Endothelial cell of umbilical vein (primary cell): ENCODE measurements around the gene ALDOA. TPM values are rescaled to one million over a fixed set of nuclear protein-coding genes. Genes with fewer than 3 reads are reported as not detected.

ENCODE experiments used
- BruUV-seq: library from RNA; stranded (reverse); fragments of 400-500 nt; replicated peaks from 2 replicates; lab custom pipeline; 2021; lab: Mats Ljungman, UMichigan
- CTCF ChIA-PET: fragments of 300-600, 350-600 bp; sonication (Branson Sonifier 250); formaldehyde crosslinking; loops from one replicate; lab custom pipeline; 2021; ENCODE audit warnings: antibody characterized with exemption, inconsistent platforms; lab: Charles Lee
- POLR2A ChIA-PET: fragments of 300-600, 350-600 bp; sonication (Branson Sonifier 250); formaldehyde crosslinking; loops from one replicate; lab custom pipeline; 2021; ENCODE audit warnings: antibody characterized with exemption, inconsistent platforms; lab: Charles Lee
- DNase-seq: peaks from one replicate; pipeline ENCODE4 v3.0.0-alpha.2; 2011; ENCODE audit warnings: low read depth, low spot score
- FAIRE-seq: peaks from 2 replicates; lab custom pipeline; 2011; peaks lifted over from hg19 to GRCh38; lab: Jason Lieb, UNC
- H2AFZ ChIP-seq: 2 replicates; pipeline ENCODE4 v1.6.0; 2012; ENCODE audit warnings: low read depth, low read length, control low read depth, inconsistent platforms
- H3K27ac ChIP-seq: 2 replicates; pipeline ENCODE4 v1.5.1; 2011; ENCODE audit warnings: low read depth, mild to moderate bottlenecking, control low read depth, low read length, moderate library complexity; ENCODE audit not compliant: insufficient read depth
- H3K27me3 ChIP-seq, 2 experiments: 2 replicates each; pipeline versions ENCODE4 v1.6.0 to v1.6.1; 2011; ENCODE audit warnings: low read length in 2 of 2, mixed read lengths in 1 of 2; ENCODE audit not compliant: control insufficient read depth in 2 of 2, insufficient read depth in 2 of 2
- H3K36me3 ChIP-seq, 2 experiments: 2 replicates in 1 of 2; 3 replicates in 1 of 2; pipeline ENCODE4 v1.5.1; 2011; ENCODE audit warnings: low read length in 2 of 2, mild to moderate bottlenecking in 1 of 2, moderate library complexity in 1 of 2; ENCODE audit not compliant: control insufficient read depth in 2 of 2, insufficient read depth in 2 of 2; ENCODE audit errors: extremely low read depth in 1 of 2
- H3K4me1 ChIP-seq: 3 replicates; pipeline ENCODE4 v1.5.1; 2011; ENCODE audit warnings: mild to moderate bottlenecking, low read length; ENCODE audit not compliant: control insufficient read depth, insufficient read depth; ENCODE audit errors: extremely low read depth
- H3K4me2 ChIP-seq: 2 replicates; pipeline ENCODE4 v1.6.1; 2011; ENCODE audit warnings: low read length, control low read depth, mixed read lengths; ENCODE audit not compliant: insufficient read depth
- H3K4me3 ChIP-seq, 3 experiments: fragments of 200-600 bp in 1 of 3; sonication (generic), shearing (Covaris generic) in 1 of 3; replicated peaks in 1 of 3; 2 replicates each; pipeline ENCODE4 v1.5.1; 2011 to 2016; ENCODE audit warnings: control low read depth in 3 of 3, low read length in 3 of 3, mild to moderate bottlenecking in 2 of 3, inconsistent platforms in 1 of 3, low read depth in 1 of 3, moderate library complexity in 1 of 3; ENCODE audit not compliant: insufficient read depth in 1 of 3
- H3K79me2 ChIP-seq: 2 replicates; pipeline ENCODE4 v1.6.0; 2012; ENCODE audit warnings: low read length, inconsistent platforms; ENCODE audit not compliant: control insufficient read depth, insufficient read depth
- H3K9ac ChIP-seq: replicated peaks from 2 replicates; pipeline ENCODE3; 2011; ENCODE audit warnings: low read length, control low read depth; ENCODE audit not compliant: insufficient read depth; ENCODE audit errors: extremely low read depth
- H3K9me1 ChIP-seq: replicated peaks from 3 replicates; pipeline ENCODE4 v1.6.0; 2011; ENCODE audit warnings: mild to moderate bottlenecking, low read length; ENCODE audit not compliant: control insufficient read depth, insufficient read depth; ENCODE audit errors: extremely low read depth
- H3K9me3 ChIP-seq: replicated peaks from 2 replicates; pipeline ENCODE4 v1.5.1; 2012; ENCODE audit warnings: low read length, inconsistent platforms; ENCODE audit not compliant: control insufficient read depth, insufficient read depth
- H4K20me1 ChIP-seq: replicated peaks from 2 replicates; pipeline ENCODE3; 2011; ENCODE audit warnings: mild to moderate bottlenecking, low read length; ENCODE audit not compliant: control insufficient read depth, insufficient read depth; ENCODE audit errors: extremely low read depth
- CTCF ChIP-seq, 2 donors: IDR thresholded peaks; 1 replicate in 1 of 2; 2 replicates in 1 of 2; pipeline ENCODE4 v1.5.1; 2011; ENCODE audit warnings: low read length in 2 of 2, mild to moderate bottlenecking in 2 of 2, moderate library complexity in 2 of 2, control low read depth in 1 of 2, inconsistent platforms in 1 of 2, low read depth in 1 of 2; ENCODE audit not compliant: insufficient read depth in 1 of 2; ENCODE audit errors: extremely low read depth in 1 of 2
- EZH2 ChIP-seq: IDR thresholded peaks from 2 replicates; pipeline ENCODE4 v1.6.1; 2012; ENCODE audit warnings: borderline replicate concordance, low read depth, mild to moderate bottlenecking, moderate library complexity, low read length, inconsistent platforms; ENCODE audit not compliant: severe bottlenecking
- FOS ChIP-seq: IDR thresholded peaks from 2 replicates; pipeline ENCODE4 v1.6.1; 2011; ENCODE audit warnings: mild to moderate bottlenecking, low read length, moderate library complexity, borderline replicate concordance; ENCODE audit not compliant: insufficient read depth
- GATA2 ChIP-seq: IDR thresholded peaks from 2 replicates; pipeline ENCODE4 v1.7.0; 2011; ENCODE audit warnings: low read depth, mild to moderate bottlenecking, moderate library complexity, mixed read lengths, low read length; ENCODE audit not compliant: insufficient read length, insufficient read depth
- JUN ChIP-seq: IDR thresholded peaks from 2 replicates; pipeline ENCODE4 v1.6.1; 2011; ENCODE audit warnings: borderline replicate concordance, low read depth; ENCODE audit not compliant: insufficient read length, insufficient read depth
- MAX ChIP-seq: IDR thresholded peaks from 2 replicates; pipeline ENCODE4 v1.6.1; 2011; ENCODE audit not compliant: insufficient read depth, insufficient read length
- MYC ChIP-seq: IDR thresholded peaks from one replicate; pipeline ENCODE4 v1.6.1; 2011; ENCODE audit warnings: mild to moderate bottlenecking, low read depth, low read length
- POLR2A ChIP-seq: IDR thresholded peaks from 2 replicates; pipeline ENCODE4 v1.6.1; 2012; ENCODE audit warnings: low read depth, mild to moderate bottlenecking, control low read depth, low read length
- POLR2AphosphoS5 ChIP-seq: IDR thresholded peaks from 2 replicates; pipeline ENCODE4 v1.6.1; 2012; ENCODE audit warnings: low read depth, mild to moderate bottlenecking, control low read depth, low read length, moderate library complexity; ENCODE audit not compliant: insufficient read depth
- dilution Hi-C: fragments of 300-500 bp; cut with MboI; formaldehyde crosslinking; loops from one replicate; pipeline ENCODE4 v1.15.0; 2019; ENCODE audit warnings: low sequenced_read_pairs; ENCODE audit not compliant: extremely low pct_ligation_motif_present
- intact Hi-C: fragments of 100-400 bp; cut with micrococcal nuclease; formaldehyde crosslinking; loops from one replicate; pipeline ENCODE4 v1.10.0; 2022
- polyA plus RNA-seq, 4 experiments: library from polyadenylated mRNA; depleted of rRNA in 3 of 4; stranded (reverse) in 3 of 4; unstranded in 1 of 4; fragments of >200 nt; gene quantifications; 2 replicates each; pipeline versions ENCODE4 v1.2.1 to v1.2.3, GENCODE V29; 2011 to 2012; ENCODE audit warnings: missing spikeins in 1 of 4
- total RNA-seq: library from RNA; stranded (reverse); gene quantifications from 2 replicates; pipeline ENCODE4 v1.2.3, GENCODE V29; 2021

ALDOA gene
- total and polyA plus RNA-seq, 2 donors (not counting 3 experiments of a cell fraction or from before 2014, with no cell fraction given), result 871 to 1,114 TPM

- Histone ChIP-seq H3K4me1 (no peaks in the 10 kb centered on the region), H3K27ac (no peak overlapping the region), H3K9ac (no peak overlapping the region), H3K36me3 (no peaks in the 10 kb centered on the region), H3K27me3 (peaks cover 15 to 20% of the 10 kb centered on the region in 2 experiments), H3K9me3 (no peaks in the 10 kb centered on the region), H2AFZ (no peak overlapping the region), H3K79me2 (no peaks in the 10 kb centered on the region), H4K20me1 (no peaks in the 10 kb centered on the region), H3K9me1 (no peaks in the 10 kb centered on the region), H3K4me2 (no peak overlapping the region), H3K4me3 (no peak overlapping the region)
- intact Hi-C loops, result no loop called here
- dilution Hi-C loops, result no loop called here
- BruUV-seq, result no TSS peak
- FAIRE-seq (no peak), DNase-seq (no peak)
- TF ChIP-seq GATA2, result no peak
- TF ChIP-seq MAX, result no peak
- TF ChIP-seq FOS, result no peak
- no peak for TF ChIP-seq MYC
- ChIA-PET CTCF (interaction anchor here (0.6 to 0.7 kb wide), 2 partner anchors 12 to 327 kb away, joined by 3 read pairs; no protein-coding TSS in a partner anchor), POLR2A (no interaction called here)
These were observed 37.7 kb upstream of the ALDOA start for GRCh38 chr16:30027588-30028437.

GRCh38 chr16:30028438-30029076, 37.0 kb upstream of the ALDOA start:
- CTCF ChIA-PET, result interaction anchor here (0.6 to 0.7 kb wide), 2 partner anchors 13 to 328 kb away, joined by 3 read pairs; no protein-coding TSS in a partner anchor
- Histone ChIP-seq H3K4me3 (no peak overlapping the region), H3K4me2 (no peak overlapping the region), H3K27me3 (peaks cover 15 to 20% of the 10 kb centered on the region in 2 experiments), H3K9me1 (no peaks in the 10 kb centered on the region), H3K27ac (no peak overlapping the region), H2AFZ (no peak overlapping the region), H3K9me3 (no peaks in the 10 kb centered on the region), H3K36me3 (no peaks in the 10 kb centered on the region), H4K20me1 (no peaks in the 10 kb centered on the region), H3K9ac (no peak overlapping the region), H3K4me1 (no peaks in the 10 kb centered on the region), H3K79me2 (no peaks in the 10 kb centered on the region)
- DNase-seq, result no peak
- TF ChIP-seq MYC (no peak), GATA2 (no peak), CTCF (IDR thresholded peaks at IDR 0.05; ENCODE audit: extremely low read depth in 1 of 2, insufficient read depth in 1 of 2, low read depth in 1 of 2, low read length in 2 of 2) (no peak), MAX (no peak), POLR2A (no peak), EZH2 (no peak), JUN (no peak), FOS (no peak), POLR2AphosphoS5 (no peak)
- POLR2A ChIA-PET, result no interaction called here
- BruUV-seq, result no TSS peak
- FAIRE-seq, result no peak
- dilution Hi-C loops, result no loop called here
- intact Hi-C loops, result no loop called here
